AG04450 (cell line): ENCODE measurements around the gene NCBP3. TPM values are rescaled to one million over a fixed set of nuclear protein-coding genes. Genes with fewer than 3 reads are reported as not detected.

Source experiments
- CTCF ChIA-PET: fragments of 300-600, 350-600 bp; formaldehyde crosslinking; extraction: SDS; loops from one replicate; lab custom pipeline; 2022; ENCODE audit warnings: antibody characterized with exemption, inconsistent platforms; lab: Charles Lee
- POLR2A ChIA-PET: fragments of 350-600 bp; formaldehyde crosslinking; extraction: SDS; loops from one replicate; lab custom pipeline; 2021; ENCODE audit warnings: antibody characterized with exemption, inconsistent platforms; lab: Yijun Ruan, JAX
- DNase-seq: peaks from one replicate; pipeline ENCODE4 v3.0.0-alpha.2; 2011; ENCODE audit warnings: low read depth, low spot score
- H3K27ac ChIP-seq: one replicate; pipeline ENCODE4 v1.5.1; 2012; ENCODE audit warnings: low read depth, low read length, control low read depth
- H3K27me3 ChIP-seq: one replicate; pipeline ENCODE4 v1.6.0; 2012; ENCODE audit warnings: low read length; ENCODE audit not compliant: control insufficient read depth, insufficient read depth
- H3K4me3 ChIP-seq: 2 replicates; pipeline ENCODE4 v1.5.1; 2011; ENCODE audit warnings: mild to moderate bottlenecking, low read depth, low read length, control low read depth
- H3K9me3 ChIP-seq: 2 replicates; pipeline ENCODE4 v1.5.1; 2012; ENCODE audit warnings: low read length; ENCODE audit not compliant: control insufficient read depth, insufficient read depth
- polyA plus RNA-seq: library from polyadenylated mRNA; depleted of rRNA; stranded (reverse); fragments of >200 nt; gene quantifications from 2 replicates; pipeline ENCODE4 v1.2.3, GENCODE V29; 2011
- TF ChIP-seq, protein P1 (sequence below): IDR thresholded peaks from 2 replicates; pipeline ENCODE4 v1.5.1; 2011; ENCODE audit warnings: low read depth, low read length, control low read depth, inconsistent platforms

Gene NCBP3
- polyA plus RNA-seq, 1 experiment, result 28.5 TPM

DNA sequence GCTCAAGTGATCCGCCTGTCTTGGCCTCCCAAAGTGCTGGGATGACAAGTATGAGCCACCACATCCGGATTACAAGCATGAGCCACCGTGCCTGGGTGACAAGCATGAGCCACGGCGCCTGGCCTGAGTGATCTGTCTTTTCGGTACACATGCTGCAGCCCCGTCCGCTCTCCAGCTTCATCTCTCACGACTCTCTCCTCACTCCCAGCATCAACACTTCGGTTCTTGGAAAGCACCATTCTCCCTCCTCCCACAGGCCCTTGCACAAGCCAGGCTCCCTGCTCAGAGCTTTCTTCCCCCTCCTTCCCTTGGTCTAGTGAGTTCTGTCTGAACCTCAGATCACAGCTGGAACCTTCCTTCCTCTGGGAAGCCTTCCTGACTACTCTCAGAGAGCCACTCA lies 6.5 kb upstream of the NCBP3 start:
- ChIA-PET POLR2A (no interaction called here), CTCF (no interaction called here)
- Histone ChIP-seq H3K27me3 (peaks cover 5% of the 10 kb centered on the region), H3K27ac (no peak overlapping the region), H3K9me3 (no peaks in the 10 kb centered on the region; the same call in 1 of the 2 replicates), H3K4me3 (no peak overlapping the region)
- no peak for DNase-seq
- TF ChIP-seq, protein P1, sequence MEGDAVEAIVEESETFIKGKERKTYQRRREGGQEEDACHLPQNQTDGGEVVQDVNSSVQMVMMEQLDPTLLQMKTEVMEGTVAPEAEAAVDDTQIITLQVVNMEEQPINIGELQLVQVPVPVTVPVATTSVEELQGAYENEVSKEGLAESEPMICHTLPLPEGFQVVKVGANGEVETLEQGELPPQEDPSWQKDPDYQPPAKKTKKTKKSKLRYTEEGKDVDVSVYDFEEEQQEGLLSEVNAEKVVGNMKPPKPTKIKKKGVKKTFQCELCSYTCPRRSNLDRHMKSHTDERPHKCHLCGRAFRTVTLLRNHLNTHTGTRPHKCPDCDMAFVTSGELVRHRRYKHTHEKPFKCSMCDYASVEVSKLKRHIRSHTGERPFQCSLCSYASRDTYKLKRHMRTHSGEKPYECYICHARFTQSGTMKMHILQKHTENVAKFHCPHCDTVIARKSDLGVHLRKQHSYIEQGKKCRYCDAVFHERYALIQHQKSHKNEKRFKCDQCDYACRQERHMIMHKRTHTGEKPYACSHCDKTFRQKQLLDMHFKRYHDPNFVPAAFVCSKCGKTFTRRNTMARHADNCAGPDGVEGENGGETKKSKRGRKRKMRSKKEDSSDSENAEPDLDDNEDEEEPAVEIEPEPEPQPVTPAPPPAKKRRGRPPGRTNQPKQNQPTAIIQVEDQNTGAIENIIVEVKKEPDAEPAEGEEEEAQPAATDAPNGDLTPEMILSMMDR, result no peak

DNA sequence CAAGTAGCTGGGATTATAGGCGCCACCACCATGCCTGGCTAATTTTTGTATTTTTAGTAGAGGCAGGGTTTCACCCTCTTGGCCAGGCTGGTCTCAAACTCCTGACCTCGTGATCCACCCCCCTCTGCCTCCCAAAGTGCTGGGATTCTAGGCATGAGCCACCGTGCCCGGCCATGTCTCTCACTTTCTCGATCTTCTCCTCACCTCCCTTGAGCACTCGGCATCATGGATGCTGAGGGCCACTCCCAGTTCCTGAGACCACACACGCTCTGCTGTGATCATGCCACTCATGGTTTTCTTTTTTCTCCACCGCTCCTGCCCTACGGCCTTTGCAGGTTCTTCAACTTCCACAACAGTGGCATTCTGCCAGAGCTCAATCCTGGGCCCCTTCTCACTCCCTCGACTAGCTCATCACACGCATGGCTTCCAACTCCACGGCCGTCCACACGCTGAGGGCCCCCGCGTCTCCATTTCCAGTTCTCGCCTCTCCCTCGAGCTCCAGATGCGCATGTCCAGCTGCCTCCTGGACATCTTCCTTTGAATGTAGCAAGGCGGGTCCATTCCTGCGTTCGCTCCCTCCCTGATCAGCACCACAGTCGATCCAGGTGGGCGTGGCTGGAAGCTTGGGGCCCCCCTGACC lies 5.5 kb upstream of the NCBP3 start:
- no peaks in the 10 kb centered on the region; the same call in 1 of the 2 replicates for H3K9me3 ChIP-seq
- DNase-seq, result no peak
- TF ChIP-seq, protein P1, result no peak
- CTCF ChIA-PET, result interaction anchor here (0.6 kb wide), 1 partner anchor 12 kb away, joined by 3 read pairs; no protein-coding TSS in a partner anchor
- peaks cover 5% of the 10 kb centered on the region for H3K27me3 ChIP-seq
- POLR2A ChIA-PET, result no interaction called here
- H3K4me3 ChIP-seq, result no peak overlapping the region
- no peak overlapping the region for H3K27ac ChIP-seq

DNA sequence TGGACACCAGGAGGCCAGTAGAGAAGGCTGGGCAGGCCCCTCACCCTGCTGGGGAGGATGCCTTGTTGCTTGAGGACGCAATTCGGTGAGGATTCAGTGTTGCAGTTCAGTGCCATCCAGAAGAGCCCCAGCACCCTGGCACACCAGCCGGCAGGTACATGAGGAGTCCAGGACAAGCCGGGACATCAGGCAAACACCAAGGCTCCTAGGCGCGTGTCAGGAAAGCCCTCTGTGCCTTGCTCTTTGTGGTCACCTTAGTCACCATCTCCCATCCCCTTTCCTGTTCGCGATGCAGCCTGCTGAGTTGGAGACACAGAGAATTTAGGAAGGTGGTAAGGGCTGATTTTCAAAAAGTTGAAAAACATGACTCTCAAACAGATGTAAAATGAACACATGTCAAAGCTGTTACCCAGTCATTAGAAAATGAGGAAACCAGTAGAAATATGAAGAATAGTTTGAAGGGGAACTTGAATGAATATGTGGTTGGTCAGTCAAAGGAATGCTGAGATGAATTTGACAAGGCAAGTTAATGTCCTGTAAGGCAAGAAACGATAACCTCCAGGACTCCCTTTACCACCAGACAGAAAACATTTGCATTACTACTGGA lies 2.3 kb upstream of the NCBP3 start:
- Histone ChIP-seq H3K9me3 (peaks cover 4% of the 10 kb centered on the region; the same call in 1 of the 2 replicates), H3K27ac (no peak overlapping the region), H3K27me3 (peaks cover 5% of the 10 kb centered on the region), H3K4me3 (no peak overlapping the region)
- POLR2A ChIA-PET, result no interaction called here
- CTCF ChIA-PET, result interaction anchor here (0.8 to 6.1 kb wide), 4 partner anchors 15 to 114 kb away, joined by 3 to 109 read pairs (median 4); no protein-coding TSS in a partner anchor
- TF ChIP-seq, protein P1, result no peak
- no peak for DNase-seq

DNA sequence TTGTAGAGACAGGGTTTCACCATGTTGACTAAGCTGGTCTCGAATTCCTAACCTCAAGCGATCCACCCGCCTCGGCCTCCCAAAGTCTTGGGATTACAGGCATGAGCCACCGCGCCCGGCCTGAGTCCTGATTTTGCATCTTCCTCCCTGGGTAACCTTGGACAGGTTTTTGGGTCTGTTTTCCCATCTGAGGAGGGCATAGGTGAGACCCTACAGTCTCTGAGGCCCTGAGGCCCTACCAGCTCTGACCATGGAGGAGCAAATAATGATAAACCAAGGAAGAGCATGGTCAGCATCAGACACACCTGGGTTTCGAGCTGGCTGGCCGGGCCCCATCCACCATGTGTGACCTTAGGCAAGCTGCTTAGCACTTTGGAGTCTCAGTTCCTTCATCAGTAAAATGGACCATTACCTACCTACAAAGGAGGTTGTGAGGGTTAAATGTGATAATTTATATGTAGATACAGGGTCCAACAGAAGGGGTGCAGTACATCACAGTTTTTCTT lies 1.2 kb upstream of the NCBP3 start:
- DNase-seq, result no peak
- CTCF ChIA-PET, result interaction anchor here (0.6 to 6.1 kb wide), 16 partner anchors 10 to 406 kb away, joined by 3 to 109 read pairs (median 7); no protein-coding TSS in a partner anchor
- TF ChIP-seq, protein P1, result no peak
- Histone ChIP-seq H3K27ac (no peak overlapping the region), H3K9me3 (peaks cover 4% of the 10 kb centered on the region; the same call in 1 of the 2 replicates), H3K27me3 (peaks cover 5% of the 10 kb centered on the region), H3K4me3 (no peak overlapping the region)
- POLR2A ChIA-PET, result interaction anchor here (0.6 kb wide), 1 partner anchor 161 kb away, joined by 9 read pairs; no protein-coding TSS in a partner anchor
